GM10847 (cell line): ENCODE results near the gene RBKS.

Experiments used
- POLR2A ChIP-seq: IDR thresholded peaks from 2 replicates; pipeline ENCODE4 v1.6.1; 2011; ENCODE audit not compliant: insufficient read length; ENCODE audit errors: extremely low read depth

The RBKS gene

DNA sequence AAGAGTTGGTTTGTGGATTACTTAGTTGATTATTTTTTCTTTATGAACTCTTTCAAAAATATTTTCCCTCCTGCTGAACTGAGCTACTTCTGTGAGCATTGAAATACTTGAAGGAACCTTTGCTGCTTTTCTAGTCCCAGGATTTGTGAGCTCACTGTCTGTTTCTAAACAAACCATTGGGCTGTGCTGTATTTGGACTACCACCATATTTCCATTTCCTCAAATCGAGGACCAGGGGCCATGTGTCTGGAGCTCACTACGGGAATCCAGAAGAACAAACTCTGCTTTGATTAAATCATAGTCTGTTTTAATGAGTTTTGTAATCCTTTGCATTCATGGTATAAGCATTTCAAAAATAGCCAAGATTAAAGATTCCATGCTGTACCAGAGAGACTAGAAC is 117.4 kb downstream of the RBKS start:
- TF ChIP-seq POLR2A: no peak

DNA sequence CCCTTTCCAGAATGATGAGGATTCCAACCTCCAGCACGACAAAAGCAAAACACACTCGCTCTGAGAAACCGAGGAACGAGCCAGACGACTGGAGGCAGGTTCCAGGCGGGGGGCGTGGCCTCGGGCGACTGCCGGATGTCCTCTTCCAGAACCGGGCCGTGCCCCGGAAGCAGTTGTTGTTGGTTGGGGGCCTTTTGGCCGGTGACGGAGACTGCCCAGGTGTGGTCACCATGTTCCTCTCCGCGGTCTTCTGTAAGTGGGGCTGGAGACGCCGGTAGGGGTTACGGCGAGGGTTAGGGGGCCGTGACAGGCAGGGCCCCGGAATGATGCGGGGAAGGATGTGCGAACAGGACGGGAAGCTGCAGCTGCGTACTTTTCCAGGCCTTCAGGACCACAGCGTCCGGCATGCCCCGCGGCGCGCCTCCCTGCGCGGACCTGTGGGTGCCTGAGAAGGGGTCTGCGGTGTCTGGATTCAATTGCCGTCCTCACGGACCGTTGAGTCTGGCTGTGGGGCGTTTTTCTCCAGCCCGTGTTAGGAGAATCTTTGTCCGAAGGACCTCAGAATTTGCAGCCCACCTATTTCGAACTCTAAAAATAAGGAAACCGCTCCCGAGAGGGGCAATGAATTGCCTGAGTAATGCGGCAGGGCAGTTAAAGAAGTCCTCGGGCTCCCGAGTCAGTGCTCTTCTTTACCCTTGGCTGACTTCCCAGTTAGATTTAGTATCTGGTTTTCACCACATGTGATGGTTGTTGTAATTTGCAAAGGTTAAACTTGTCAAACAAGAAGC is 118.4 kb downstream of the RBKS start, which contains the start of gene MRPL33:
Gene MRPL33, plus strand, starts transcription at position 172 of the 788 bp plus-strand sequence. Its CDS starts 59 bp downstream, at position 231.
- TF ChIP-seq POLR2A: peak; percentile 86

GRCh38 chr2:27771202-27771547 is 119.0 kb downstream of the RBKS start:
- TF ChIP-seq POLR2A: no peak

DNA sequence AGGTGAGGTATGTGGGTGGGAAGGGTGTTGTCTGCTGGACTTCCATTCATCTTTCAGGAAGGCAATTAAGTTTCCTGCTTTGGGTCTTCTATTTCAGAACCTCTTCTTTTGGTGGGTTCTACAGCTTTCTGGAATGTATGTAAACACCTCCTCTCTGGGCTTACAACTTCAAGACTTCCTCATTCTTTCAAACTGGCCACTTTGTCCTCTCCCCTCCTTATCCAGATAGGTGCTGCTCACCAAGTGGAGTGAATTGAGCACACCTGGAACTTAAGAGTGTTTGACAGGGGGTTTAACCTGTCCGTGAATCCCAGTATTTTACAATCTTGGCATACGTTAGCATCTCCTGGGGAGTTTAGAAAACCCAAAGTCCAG is 123.9 kb downstream of the RBKS start:
- TF ChIP-seq POLR2A: no peak

DNA sequence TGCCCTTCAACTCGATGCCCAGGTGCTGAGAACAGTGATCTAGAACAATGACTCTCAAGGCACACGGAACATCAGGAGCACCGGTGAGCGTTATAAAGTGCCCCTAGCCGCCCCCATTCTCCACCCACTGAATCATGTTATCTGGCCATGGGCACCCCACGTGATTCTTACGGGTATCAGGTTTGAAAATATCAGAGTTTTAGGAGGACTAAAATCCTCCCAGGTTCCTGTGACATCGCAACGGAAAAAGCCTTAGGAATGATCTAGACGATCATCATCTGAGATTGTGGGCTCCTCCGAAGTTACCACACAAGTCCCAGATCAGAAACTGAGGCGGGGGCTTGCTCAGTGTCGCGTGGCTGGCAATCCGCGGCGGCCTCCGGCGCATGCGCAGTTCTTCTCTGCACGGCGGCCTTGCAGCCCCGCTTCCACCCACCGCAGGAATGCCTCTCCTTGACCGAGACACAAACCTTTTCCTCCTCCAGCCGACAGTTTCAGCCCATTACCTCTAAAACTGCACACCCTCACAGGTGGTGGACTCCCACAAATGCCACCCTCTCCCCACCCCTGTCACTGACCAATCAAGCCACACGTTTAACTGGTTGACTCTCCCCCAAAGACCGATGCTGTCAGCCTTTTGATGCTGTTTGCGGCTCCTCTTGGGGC is 124.4 kb downstream of the RBKS start:
- TF ChIP-seq POLR2A: no peak

DNA sequence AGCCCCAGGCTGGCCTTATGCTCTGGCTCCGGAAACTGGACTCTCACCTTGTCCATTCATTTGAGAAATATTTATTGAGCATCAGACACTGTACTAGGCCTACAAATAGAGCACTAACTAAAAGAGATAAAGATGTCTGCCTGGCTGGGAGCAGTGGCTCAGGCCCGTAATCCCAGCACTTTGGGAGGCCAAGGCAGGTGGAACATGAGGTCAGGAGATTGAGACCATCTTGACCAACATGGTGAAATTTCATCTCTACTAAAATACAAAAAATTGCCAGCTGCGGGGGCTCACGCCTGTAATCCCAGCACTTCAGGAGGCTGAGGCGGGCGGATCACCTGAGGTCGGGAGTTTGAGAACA is 126.3 kb downstream of the RBKS start:
- no peak for TF ChIP-seq POLR2A

DNA sequence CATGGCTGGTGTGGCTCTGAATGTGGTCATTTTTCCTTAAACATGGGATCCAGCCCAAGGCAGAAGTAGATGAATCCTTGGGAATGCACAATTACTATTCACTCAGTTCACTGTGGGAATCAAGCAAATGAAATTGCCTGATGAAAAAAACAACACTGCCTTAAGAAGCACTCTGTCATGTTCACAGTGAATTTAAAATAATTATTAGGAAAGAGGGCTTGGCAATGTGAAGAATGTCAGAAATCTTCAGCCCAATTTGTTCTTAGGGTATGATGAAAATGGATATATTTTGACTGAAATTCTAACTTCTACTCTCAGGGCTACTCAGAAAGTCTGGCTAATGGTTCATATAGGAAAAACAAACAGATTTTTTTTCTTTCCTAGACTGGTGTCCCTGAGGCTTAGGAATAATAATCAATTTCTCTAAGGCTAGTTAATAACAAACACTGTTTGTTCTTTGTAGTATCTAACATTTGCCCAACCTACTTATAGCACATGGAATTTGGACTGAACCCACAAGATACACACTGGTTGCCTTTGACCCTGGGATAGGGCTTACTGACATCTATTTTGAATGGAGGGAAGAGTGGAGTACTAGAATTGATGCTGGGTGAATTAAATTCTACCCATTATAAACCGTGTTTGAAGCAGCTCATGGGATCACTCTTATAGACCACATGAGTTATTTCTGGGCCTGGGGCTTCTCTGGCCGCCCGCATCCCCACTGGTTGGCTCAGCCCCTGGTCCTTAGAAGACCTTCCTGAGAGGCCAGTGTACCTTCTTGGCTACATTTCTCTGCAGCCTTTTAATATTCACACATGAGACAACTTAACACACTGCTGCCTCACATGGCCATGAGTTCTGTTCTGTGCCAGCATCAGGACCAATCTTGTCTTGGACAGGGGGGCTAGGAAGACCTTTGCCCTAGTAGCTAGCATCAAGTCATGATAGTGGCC is 127.0 kb downstream of the RBKS start:
- no peak for TF ChIP-seq POLR2A

GRCh38 chr2:27756544-27757498 is 133.4 kb downstream of the RBKS start:
- no peak for TF ChIP-seq POLR2A

GRCh38 chr2:27756091-27756490 is 134.1 kb downstream of the RBKS start:
- no peak for TF ChIP-seq POLR2A

DNA sequence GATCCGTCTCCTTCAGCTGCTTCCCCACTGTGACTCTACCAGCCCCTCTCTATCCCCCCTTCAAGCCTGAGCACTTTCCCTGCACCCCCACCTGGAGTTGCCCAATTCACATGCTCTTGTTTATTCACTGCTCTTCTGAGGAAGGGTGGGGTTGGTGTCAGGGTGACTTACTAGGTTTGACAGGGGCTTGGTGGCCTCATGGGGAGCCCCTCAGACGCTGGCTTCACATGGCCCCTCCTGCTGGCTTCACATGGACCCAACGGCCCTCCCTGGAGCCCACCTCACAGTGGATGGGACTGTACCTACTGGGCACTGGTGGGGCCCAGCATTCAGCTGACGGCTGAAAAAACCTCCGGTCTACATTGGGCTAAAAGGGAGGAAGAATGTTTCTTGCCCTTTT is 135.4 kb downstream of the RBKS start:
- no peak for TF ChIP-seq POLR2A

- no peak for TF ChIP-seq POLR2A
Observed at GRCh38 chr2:27754138-27754588, 136.0 kb downstream of the RBKS start.

GRCh38 chr2:27752551-27753237 is 137.5 kb downstream of the RBKS start:
- TF ChIP-seq POLR2A: no peak

- TF ChIP-seq POLR2A: no peak
Observed at GRCh38 chr2:27751377-27751776, 138.8 kb downstream of the RBKS start.

GRCh38 chr2:27747827-27748352 is 142.3 kb downstream of the RBKS start:
- no peak for TF ChIP-seq POLR2A
